Parathyroid adenoma (tissue), 2 donors: ENCODE measurements around the gene PPP3CB.

Source experiments
- H2AFZ ChIP-seq: fragments of 300-600 bp; sonication (generic); one replicate; pipeline ENCODE4 v1.7.0; 2017; ENCODE audit warnings: antibody characterized with exemption, mild to moderate bottlenecking
- H3K27ac ChIP-seq: fragments of 300-600 bp; sonication (generic); one replicate; pipeline ENCODE4 v1.7.0; 2017
- H3K27me3 ChIP-seq: fragments of 300-600 bp; sonication (generic); one replicate; pipeline ENCODE4 v1.7.0; 2017; ENCODE audit warnings: low read length; ENCODE audit not compliant: control insufficient read depth, insufficient read depth
- H3K36me3 ChIP-seq: fragments of 300-600 bp; sonication (generic); one replicate; pipeline ENCODE4 v1.7.0; 2017; ENCODE audit warnings: low read length; ENCODE audit not compliant: control insufficient read depth, insufficient read depth
- H3K4me1 ChIP-seq: fragments of 300-600 bp; sonication (generic); one replicate; pipeline ENCODE4 v1.7.0; 2017; ENCODE audit warnings: control low read depth
- H3K4me2 ChIP-seq: fragments of 300-600 bp; sonication (generic); one replicate; pipeline ENCODE4 v1.7.0; 2017; ENCODE audit warnings: low read length
- H3K4me3 ChIP-seq: fragments of 300-600 bp; sonication (generic); one replicate; pipeline ENCODE4 v1.7.0; 2017; ENCODE audit warnings: low read depth, low read length
- H3K79me2 ChIP-seq: fragments of 300-600 bp; sonication (generic); one replicate; pipeline ENCODE4 v1.7.0; 2017; ENCODE audit warnings: control low read depth
- H3K9ac ChIP-seq: fragments of 300-600 bp; sonication (generic); one replicate; pipeline ENCODE4 v1.7.0; 2017; ENCODE audit warnings: mild to moderate bottlenecking
- H3K9me3 ChIP-seq: fragments of 300-600 bp; sonication (generic); one replicate; pipeline ENCODE4 v1.7.0; 2017; ENCODE audit warnings: low read length; ENCODE audit not compliant: control insufficient read depth
- TF ChIP-seq, protein P1 (sequence below): fragments of 300-600 bp; sonication (generic); IDR thresholded peaks from one replicate; pipeline ENCODE4 v1.7.0; 2017; ENCODE audit warnings: antibody characterized with exemption, mild to moderate bottlenecking
- donor health status: primary hyperparathyroidism.

PPP3CB gene

DNA sequence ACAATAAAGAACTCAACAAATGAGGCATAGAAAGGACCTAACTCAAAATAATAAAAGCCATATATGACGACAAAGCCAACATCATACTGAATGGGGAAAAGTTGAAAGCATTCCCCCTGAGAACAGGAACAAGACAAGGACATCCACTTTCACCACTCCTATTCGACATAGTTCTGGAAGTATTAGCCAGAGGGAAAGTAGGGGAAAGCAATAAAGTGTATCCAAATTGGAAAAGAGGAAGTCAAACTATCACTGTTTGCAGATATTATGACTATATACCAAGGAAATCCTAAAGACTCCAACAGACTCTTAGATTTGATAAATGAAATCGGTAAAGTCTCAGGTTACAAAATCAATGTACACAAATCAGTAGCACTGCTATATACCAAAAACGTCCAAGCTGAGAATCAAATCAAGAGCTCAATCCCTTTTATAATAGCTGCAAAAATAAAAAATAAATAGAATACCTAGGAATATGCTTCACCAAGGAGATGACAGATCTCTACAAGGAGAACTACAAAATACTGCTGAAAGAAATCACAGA is 86.8 kb downstream of the PPP3CB start:
- Histone ChIP-seq H3K4me3 (no peak overlapping the region), H3K9ac (no peak overlapping the region), H3K4me1 (peaks cover 15% of the 10 kb centered on the region), H3K27me3 (no peaks in the 10 kb centered on the region), H3K79me2 (peaks cover 73% of the 10 kb centered on the region), H2AFZ (no peak overlapping the region), H3K4me2 (no peak overlapping the region), H3K27ac (no peak overlapping the region), H3K9me3 (no peaks in the 10 kb centered on the region), H3K36me3 (no peaks in the 10 kb centered on the region)
- TF ChIP-seq, protein P1, sequence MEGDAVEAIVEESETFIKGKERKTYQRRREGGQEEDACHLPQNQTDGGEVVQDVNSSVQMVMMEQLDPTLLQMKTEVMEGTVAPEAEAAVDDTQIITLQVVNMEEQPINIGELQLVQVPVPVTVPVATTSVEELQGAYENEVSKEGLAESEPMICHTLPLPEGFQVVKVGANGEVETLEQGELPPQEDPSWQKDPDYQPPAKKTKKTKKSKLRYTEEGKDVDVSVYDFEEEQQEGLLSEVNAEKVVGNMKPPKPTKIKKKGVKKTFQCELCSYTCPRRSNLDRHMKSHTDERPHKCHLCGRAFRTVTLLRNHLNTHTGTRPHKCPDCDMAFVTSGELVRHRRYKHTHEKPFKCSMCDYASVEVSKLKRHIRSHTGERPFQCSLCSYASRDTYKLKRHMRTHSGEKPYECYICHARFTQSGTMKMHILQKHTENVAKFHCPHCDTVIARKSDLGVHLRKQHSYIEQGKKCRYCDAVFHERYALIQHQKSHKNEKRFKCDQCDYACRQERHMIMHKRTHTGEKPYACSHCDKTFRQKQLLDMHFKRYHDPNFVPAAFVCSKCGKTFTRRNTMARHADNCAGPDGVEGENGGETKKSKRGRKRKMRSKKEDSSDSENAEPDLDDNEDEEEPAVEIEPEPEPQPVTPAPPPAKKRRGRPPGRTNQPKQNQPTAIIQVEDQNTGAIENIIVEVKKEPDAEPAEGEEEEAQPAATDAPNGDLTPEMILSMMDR = no peak

DNA sequence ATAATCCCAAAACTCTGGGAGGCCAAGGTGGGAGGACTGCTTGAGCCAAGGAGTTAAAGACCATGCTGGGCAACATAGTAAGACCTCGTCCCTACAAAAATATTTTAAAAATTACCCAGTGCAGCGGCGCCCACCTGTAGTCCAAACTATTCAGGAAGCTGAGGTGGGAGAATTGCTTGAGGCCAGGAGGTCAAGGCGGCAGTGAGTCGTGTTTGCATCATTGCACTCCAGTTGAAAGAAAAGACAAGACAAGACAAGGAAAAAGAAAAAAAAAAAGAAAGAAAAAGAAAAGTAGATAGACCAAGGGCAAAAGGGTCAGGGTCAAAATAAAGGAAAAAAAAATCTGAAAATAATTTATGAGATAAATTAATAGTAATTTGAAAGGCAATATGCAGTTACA is 87.8 kb downstream of the PPP3CB start:
- H3K27ac ChIP-seq = no peak overlapping the region
- no peak overlapping the region for H3K9ac ChIP-seq
- no peaks in the 10 kb centered on the region for H3K9me3 ChIP-seq
- no peak overlapping the region for H3K4me2 ChIP-seq
- no peaks in the 10 kb centered on the region for H3K36me3 ChIP-seq
- H3K27me3 ChIP-seq = no peaks in the 10 kb centered on the region
- H3K4me3 ChIP-seq = no peak overlapping the region
- no peak overlapping the region for H2AFZ ChIP-seq
- H3K4me1 ChIP-seq = peaks cover 19% of the 10 kb centered on the region
- peaks cover 82% of the 10 kb centered on the region for H3K79me2 ChIP-seq
- TF ChIP-seq, protein P1 = no peak

DNA sequence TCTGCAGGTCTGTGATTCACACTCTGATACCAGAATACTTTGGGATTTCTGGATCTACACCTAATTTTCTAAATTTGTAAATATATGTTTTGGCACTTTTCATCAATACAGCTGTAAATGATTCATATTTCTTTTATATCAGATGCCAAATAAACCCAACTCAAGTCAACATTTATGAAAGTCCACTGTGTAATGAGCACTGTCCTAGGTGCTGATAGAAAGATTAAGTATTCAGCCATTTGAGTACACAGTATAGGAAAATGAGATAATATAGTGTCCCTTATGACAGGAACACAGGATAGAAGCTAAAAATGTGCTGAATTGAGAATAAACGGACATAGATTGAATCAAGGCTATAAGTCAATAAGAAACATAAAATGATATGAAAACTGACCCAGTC is 88.3 kb downstream of the PPP3CB start:
- no peak overlapping the region for H2AFZ ChIP-seq
- no peak overlapping the region for H3K9ac ChIP-seq
- peaks cover 19% of the 10 kb centered on the region for H3K4me1 ChIP-seq
- TF ChIP-seq, protein P1 = no peak
- no peaks in the 10 kb centered on the region for H3K9me3 ChIP-seq
- H3K4me3 ChIP-seq = no peak overlapping the region
- H3K4me2 ChIP-seq = no peak overlapping the region
- H3K27me3 ChIP-seq = no peaks in the 10 kb centered on the region
- no peak overlapping the region for H3K27ac ChIP-seq
- H3K36me3 ChIP-seq = no peaks in the 10 kb centered on the region
- H3K79me2 ChIP-seq = peaks cover 88% of the 10 kb centered on the region

DNA sequence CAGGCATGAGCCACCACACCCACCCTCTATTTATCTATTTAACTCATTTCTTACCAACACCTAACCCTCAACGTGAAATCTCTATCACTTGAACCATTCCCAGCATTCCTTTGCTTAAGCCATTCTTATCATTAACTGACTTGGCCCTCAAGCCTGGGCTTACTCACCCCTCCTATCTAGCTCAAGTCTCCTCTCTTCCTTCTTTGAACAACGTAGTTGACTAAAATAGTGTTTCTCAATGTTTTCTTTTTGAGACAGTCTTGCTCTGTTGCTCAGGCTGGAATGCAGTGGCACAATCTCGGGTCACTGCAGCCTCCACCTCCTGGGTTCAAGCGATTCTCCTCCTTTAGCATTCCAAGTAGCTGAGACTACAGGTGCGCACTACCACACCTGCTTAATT is 89.0 kb downstream of the PPP3CB start:
- H3K27me3 ChIP-seq = no peaks in the 10 kb centered on the region
- H3K4me2 ChIP-seq = no peak overlapping the region
- H3K36me3 ChIP-seq = no peaks in the 10 kb centered on the region
- no peaks in the 10 kb centered on the region for H3K9me3 ChIP-seq
- H3K4me1 ChIP-seq = peaks cover 19% of the 10 kb centered on the region
- no peak overlapping the region for H2AFZ ChIP-seq
- H3K27ac ChIP-seq = no peak overlapping the region
- TF ChIP-seq, protein P1 = no peak
- peaks cover 91% of the 10 kb centered on the region for H3K79me2 ChIP-seq
- no peak overlapping the region for H3K9ac ChIP-seq
- no peak overlapping the region for H3K4me3 ChIP-seq

DNA sequence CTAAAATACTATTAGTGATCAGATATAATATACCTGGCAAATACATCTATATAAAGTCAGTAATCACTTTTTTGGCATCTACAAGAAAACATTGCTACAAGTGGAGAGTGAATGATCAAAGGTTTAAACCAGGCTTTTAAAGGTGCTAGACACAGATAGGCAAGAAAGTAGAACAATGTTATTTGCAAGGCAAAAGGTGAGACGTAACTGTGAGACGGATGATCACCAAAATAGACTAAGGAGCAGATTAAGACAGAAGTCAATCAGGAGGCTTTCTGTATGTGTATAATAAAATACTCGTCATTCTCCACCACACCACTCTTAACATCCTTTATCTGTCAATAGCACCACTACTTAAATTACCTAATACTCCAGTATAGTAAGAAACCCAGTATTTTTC is 90.3 kb downstream of the PPP3CB start:
- Histone ChIP-seq H3K79me2 (peaks cover 90% of the 10 kb centered on the region), H3K4me1 (peaks cover 19% of the 10 kb centered on the region), H3K9ac (no peak overlapping the region), H2AFZ (no peak overlapping the region), H3K27me3 (no peaks in the 10 kb centered on the region), H3K36me3 (no peaks in the 10 kb centered on the region), H3K4me3 (no peak overlapping the region), H3K4me2 (no peak overlapping the region), H3K27ac (no peak overlapping the region), H3K9me3 (no peaks in the 10 kb centered on the region)
- TF ChIP-seq, protein P1 = no peak
